SKM-1 (cell line): Measurements from ENCODE around the gene CHRNA4.

ENCODE experiments used
- DNase-seq: peaks from one replicate; lab custom pipeline; 2025; ENCODE audit not compliant: unreplicated experiment; lab: John Stamatoyannopoulos, UW

The CHRNA4 gene

DNA sequence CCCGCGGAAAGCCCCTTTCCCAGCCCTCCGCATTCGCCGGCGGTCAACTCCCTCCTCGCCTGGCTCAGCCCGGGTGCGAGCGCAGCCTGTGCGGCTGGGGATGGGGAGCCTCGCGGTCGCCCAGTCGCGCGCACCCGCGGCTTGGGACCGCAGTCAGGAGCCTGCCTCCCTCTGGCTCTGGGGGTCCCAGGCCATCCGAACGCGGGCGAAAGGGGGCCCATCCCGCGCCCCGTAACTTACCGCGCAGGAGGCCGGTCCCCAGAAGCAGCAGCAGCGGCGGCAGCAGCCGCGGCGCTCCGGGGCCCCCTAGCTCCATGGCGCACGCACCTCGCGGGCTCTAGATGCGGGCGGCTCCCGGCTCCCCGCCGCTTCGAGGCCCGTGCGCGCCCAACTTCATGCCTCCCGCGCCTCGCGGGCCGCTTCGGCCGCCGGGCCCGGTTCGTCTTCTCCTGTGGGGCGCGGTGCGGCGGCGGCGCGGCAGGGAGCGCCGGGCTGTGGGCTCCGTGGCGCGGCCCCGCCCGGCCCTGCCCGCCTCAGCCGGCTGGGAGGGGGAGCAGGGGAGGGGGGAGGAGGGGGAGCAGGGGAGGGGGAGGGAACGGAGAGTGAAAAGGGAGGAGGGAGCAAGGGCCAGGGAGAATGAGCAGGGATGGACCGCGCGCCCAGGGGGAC, at the start of gene CHRNA4:
TSS of gene CHRNA4 (minus strand) at position 500 of the 669 bp plus-strand sequence. CDS start at position 316, 184 bp downstream.
- no peak for DNase-seq

- no peak for DNase-seq
Observed at GRCh38 chr20:63409834-63410435, 48.8 kb upstream of the CHRNA4 start.

DNA sequence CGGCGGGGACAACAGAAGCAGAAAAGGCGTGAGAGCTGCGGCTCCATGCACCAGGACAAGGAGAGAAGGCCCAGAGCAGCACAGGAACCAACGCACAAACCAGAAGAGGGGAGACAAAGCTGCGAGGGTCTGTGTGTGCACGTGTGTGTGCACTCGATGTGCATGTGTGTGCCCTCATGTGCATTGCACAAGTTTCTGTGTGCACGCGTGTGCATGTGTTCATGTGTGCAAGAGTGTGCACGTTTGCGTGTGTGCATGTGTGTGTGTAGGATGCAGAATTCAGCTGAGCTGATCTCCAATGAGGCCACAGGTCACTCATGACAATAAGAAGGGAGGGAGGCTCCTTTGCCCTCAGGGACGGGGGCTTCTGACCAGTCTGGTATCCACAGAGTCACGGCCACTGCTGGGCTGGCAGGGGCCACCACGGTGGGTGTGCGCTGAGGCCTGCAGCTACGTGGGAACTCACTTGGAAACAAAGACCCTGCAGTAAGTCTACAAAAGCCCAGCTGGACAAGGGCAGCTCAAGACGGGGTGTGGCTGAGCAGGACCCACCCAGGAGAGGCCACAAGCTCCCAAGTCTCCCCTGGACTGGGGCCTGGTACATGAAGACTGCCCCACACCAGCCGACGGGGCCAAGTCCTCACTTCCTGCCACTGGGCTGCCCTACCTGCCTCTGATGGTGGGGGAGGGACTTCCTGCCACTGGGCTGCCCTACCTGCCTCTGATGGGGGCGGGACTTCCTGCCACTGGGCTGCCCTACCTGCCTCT, 48.1 kb upstream of the CHRNA4 start:
- no peak for DNase-seq

- DNase-seq = no peak
Observed at GRCh38 chr20:63408684-63409046, 47.5 kb upstream of the CHRNA4 start.

- no peak for DNase-seq
Observed at GRCh38 chr20:63407928-63408683, 47.0 kb upstream of the CHRNA4 start.

DNA sequence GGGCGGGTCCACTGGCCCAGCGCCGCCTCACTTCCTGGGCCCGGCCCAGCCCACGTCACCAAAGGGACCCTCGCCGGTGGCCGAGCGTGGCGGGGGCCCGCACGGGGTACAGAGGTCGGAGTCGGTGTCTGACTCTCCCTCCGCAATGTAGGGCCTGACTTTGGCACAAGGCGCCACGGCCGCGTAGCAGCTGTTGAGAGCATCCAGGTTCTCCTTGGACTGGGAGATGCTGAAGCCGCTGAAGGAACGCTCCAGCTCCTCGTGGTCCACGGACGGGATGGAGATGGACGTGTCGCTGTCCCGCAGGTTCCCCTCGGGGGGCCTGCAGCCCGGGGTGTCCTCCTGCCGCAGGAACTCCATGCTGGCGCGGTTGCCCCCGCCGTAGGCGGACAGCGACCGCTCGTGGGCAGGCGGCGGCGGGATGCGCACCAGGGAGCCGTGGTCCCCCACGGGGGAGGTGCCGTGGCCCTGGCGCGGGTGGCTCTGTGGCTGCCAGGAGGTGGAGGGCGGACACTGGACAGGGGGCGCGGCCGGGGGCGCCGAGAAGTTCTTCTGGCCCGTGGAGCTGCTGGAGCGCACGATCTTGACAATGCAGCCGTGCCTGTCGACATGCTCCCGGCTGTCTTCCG, 45.6 kb upstream of the CHRNA4 start:
- no peak for DNase-seq

DNA sequence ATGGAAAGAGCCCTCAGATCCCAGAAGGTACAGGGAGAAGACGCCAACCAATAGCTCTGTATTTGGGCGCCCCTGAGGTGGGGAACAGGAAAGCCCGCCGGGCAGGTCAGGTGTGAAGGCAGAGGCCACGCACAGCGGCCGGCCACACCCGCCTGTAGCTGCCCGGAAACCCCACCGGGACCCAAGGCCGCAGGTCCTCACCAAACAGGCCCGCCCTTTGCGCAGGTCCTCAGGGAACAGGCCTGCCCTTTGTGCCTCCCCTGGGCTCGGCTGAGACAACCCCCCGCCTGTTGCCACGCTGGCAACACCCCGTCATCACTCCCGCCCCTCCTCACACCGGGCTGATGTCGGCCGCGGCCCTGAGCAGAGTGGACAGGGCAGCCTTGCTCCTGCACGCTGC, 44.9 kb upstream of the CHRNA4 start:
- DNase-seq = no peak

- DNase-seq = no peak
Observed at GRCh38 chr20:63405102-63405730, 44.1 kb upstream of the CHRNA4 start.

GRCh38 chr20:63404129-63405085, 43.3 kb upstream of the CHRNA4 start:
- no peak for DNase-seq

DNA sequence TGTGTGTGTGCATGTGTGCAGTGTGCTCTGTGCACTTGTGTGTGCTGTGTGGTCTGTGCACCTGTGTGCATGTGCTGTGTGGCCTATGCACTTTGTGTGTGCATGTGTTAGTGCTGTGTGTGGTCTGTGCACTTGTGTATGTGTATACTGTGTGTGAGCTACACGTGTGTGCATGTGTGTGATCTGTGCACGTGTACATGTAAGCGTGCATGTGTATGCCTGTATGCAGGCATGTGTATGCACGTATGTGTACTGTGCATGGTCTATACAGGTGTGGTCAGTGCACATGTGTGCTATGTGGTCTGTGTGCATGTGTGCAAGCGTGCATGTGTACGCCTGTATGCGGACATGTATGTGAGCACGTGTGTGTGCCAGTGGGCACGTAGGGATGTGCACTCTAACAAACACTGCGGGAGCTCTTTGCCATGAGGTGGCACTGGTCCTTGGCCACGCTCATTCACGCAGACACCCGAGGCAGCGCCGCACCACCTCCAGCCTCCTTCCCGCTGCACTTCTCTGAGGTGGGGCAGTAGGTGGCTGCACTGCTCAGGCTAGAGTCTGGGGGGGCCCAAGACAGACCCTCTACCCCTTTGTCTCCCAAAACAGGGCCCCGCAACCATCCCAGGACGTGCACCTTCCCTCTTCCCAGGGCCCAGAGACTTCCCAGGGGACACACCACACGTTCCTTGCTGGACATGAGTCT, 42.4 kb upstream of the CHRNA4 start:
- DNase-seq = no peak

DNA sequence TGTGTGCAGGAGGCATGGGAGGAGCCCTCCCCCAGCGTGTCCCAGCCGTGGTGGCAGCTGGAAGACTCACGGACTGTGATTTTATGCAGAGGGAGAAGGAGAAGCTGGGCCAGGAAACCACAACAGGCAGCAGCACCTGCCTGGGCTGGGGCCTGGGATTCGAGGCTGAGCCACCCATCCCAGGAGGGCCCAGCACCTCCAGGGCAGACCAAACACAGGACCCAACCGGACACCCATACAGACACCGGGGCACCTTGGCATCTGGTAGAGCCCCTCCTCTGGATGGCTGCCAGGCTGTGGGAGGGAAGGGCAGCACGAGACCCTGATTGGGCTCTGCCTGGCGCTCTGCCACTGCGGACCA, 41.7 kb upstream of the CHRNA4 start:
- no peak for DNase-seq

GRCh38 chr20:63402181-63402859, 41.2 kb upstream of the CHRNA4 start:
- DNase-seq = no peak

GRCh38 chr20:63401384-63402110, 40.4 kb upstream of the CHRNA4 start:
- no peak for DNase-seq

GRCh38 chr20:63400486-63401210, 39.5 kb upstream of the CHRNA4 start:
- DNase-seq = no peak

DNA sequence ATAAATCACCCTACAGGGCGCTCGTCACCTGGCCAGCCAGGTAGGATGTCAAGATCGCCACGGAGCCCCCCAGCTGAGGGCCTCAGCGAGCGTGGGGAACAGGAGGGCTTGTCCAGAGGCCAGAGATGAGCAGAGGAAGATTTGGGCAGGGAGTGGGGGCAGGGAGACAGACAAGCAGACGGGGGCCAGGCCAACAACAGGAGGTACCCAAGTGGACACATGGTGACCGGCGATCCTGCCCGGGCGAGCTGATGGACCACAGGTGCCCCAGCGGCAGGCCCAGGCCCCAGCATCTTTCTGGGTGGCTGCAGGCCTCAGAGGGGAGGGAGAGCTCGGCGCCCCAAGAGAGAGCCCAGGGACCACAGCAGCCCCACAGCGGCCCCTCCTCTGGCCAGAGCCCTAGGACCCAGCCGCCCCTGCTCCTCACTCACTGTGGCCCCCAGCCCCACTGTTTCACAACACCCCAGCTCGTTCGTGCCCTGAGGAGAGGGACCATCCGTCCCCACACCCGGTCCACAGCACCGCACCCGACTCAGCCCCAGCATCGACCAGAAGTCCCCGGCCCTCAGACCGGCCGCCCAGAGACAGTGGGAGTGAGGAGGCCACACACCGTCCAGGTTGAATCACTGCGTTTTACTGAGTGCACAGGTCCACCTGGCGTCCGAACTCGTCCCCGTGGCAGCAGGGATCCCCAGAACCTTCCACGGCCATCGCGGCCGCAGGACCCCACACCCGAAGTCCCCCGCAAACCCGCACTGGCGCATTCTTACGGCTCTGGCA, 38.6 kb upstream of the CHRNA4 start:
- no peak for DNase-seq
